Measurements from ENCODE around the gene RGS7.
"Not testable (repeated sequence)": the region's sequence is repeated elsewhere in the genome, so short reads cannot be mapped to it uniquely, and the experiment has no call there.

The RGS7 gene

GRCh38 chr1:241208910-241209379 is 148.1 kb downstream of the RGS7 start:
- no peak for DNase-seq (ENCODE audit: low read depth)

GRCh38 chr1:241203817-241204216 is 153.2 kb downstream of the RGS7 start:
- no peak for DNase-seq (ENCODE audit: low read depth)

GRCh38 chr1:241202401-241202800 is 154.6 kb downstream of the RGS7 start:
- DNase-seq (ENCODE audit: low read depth) = no peak

- DNase-seq (ENCODE audit: low read depth) = no peak
These were observed 170.3 kb downstream of the RGS7 start for GRCh38 chr1:241186716-241187115.

- DNase-seq (ENCODE audit: low read depth) = no peak
These were observed 175.0 kb downstream of the RGS7 start for GRCh38 chr1:241181971-241182370.

- no peak for DNase-seq (ENCODE audit: low read depth)
These were observed 175.5 kb downstream of the RGS7 start for GRCh38 chr1:241181471-241181870.

GRCh38 chr1:241180569-241180968 is 176.4 kb downstream of the RGS7 start:
- DNase-seq (ENCODE audit: low read depth) = no peak

GRCh38 chr1:241177660-241178059 is 179.3 kb downstream of the RGS7 start:
- no peak for DNase-seq (ENCODE audit: low read depth)

GRCh38 chr1:241172486-241172885 is 184.5 kb downstream of the RGS7 start:
- DNase-seq (ENCODE audit: low read depth) = no peak

- no peak for DNase-seq (ENCODE audit: low read depth)
These were observed 185.0 kb downstream of the RGS7 start for GRCh38 chr1:241171991-241172390.

GRCh38 chr1:241167121-241167630 is 189.8 kb downstream of the RGS7 start:
- no peak for DNase-seq (ENCODE audit: low read depth)

- no peak for DNase-seq (ENCODE audit: low read depth)
These were observed 190.4 kb downstream of the RGS7 start for GRCh38 chr1:241166625-241167024.

- DNase-seq (ENCODE audit: low read depth) = not testable (repeated sequence)
These were observed 191.7 kb downstream of the RGS7 start for GRCh38 chr1:241165256-241165655.

- no peak for DNase-seq (ENCODE audit: low read depth)
These were observed 193.6 kb downstream of the RGS7 start for GRCh38 chr1:241163363-241163762.

- DNase-seq (ENCODE audit: low read depth) = no peak
These were observed 195.8 kb downstream of the RGS7 start for GRCh38 chr1:241161188-241161689.

GRCh38 chr1:241157435-241157834 is 199.6 kb downstream of the RGS7 start:
- DNase-seq (ENCODE audit: low read depth) = no peak

- DNase-seq (ENCODE audit: low read depth) = no peak
These were observed 200.6 kb downstream of the RGS7 start for GRCh38 chr1:241156231-241156965.

- DNase-seq (ENCODE audit: low read depth) = no peak
These were observed 211.1 kb downstream of the RGS7 start for GRCh38 chr1:241145881-241146280.

GRCh38 chr1:241143765-241144442 is 213.1 kb downstream of the RGS7 start:
- DNase-seq (ENCODE audit: low read depth) = no peak

- no peak for DNase-seq (ENCODE audit: low read depth)
These were observed 214.5 kb downstream of the RGS7 start for GRCh38 chr1:241142493-241142892.

GRCh38 chr1:241141646-241142045 is 215.4 kb downstream of the RGS7 start:
- not testable (repeated sequence) for DNase-seq (ENCODE audit: low read depth)

GRCh38 chr1:241140670-241141069 is 216.3 kb downstream of the RGS7 start:
- no peak for DNase-seq (ENCODE audit: low read depth)

- no peak for DNase-seq (ENCODE audit: low read depth)
These were observed 218.0 kb downstream of the RGS7 start for GRCh38 chr1:241139047-241139446.

Measured in stimulated activated CD8-positive, alpha-beta memory T cell treated with anti-CD3 and anti-CD28 coated beads, Interleukin-12 subunit alpha, Interleukin-12 subunit beta, amount 100 ng/mL, for 4 hours (primary cell).